Measurements from ENCODE around the gene HOXD8. TPM values are rescaled to one million over a fixed set of nuclear protein-coding genes. Genes with fewer than 3 reads are reported as not detected.

HOXD8 gene
- total and polyA plus RNA-seq, 2 of the 8 experiments (the other 6 are each of a cell fraction or from before 2014, with no cell fraction given), result not detected

DNA sequence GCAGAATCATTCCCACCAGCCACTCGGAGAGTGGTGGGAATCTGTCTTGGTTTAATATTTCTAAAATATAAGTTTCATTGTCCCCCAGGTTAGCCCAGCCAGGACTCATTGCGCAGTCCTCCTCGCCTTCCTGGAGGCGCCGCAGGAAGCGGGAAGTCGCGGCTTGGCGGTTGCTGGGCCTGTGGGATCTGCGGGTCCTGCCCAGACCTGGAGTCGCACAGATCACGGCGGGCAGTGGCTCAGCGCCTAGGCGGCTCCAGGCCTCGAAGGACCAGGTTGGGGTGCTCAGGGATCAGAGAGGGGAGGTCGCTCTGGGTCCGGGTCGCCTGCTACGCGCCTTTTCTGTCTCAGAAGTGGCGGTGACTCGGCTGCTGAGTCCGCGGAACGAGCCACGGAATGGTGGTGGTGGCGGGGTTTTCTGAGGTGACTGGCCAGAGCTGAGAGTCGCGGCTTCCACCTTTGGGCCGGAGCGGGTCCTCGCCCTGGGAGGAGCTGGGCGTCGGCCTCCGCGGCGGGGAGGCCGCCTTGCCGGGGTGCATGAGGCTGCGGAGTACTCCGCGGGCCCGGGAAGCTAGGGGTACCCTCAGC is 30.3 kb downstream of the HOXD8 start:
- Histone ChIP-seq H4K8ac (ENCODE audit: extremely low read depth, insufficient read depth, low read length) (no peak overlapping the region), H3K4me2 (ENCODE audit: insufficient read depth in 1 of 2, low read depth in 2 of 2, low read length in 2 of 2) (peak overlapping the region; percentile 38 to 39; a peak in 2 of 4 replicates), H3K14ac (ENCODE audit: insufficient read length) (no peak overlapping the region), H2AFZ (ENCODE audit: low read length) (no peak overlapping the region), H3K79me1 (ENCODE audit: low read depth, low read length) (no peaks in the 10 kb centered on the region), H4K5ac (ENCODE audit: insufficient read length, low read depth, low read length) (no peak overlapping the region), H2BK120ac (replicated peaks; ENCODE audit: low read depth, low read length) (no peak overlapping the region), H2AK5ac (ENCODE audit: low read depth, low read length) (0 out of 2 replicates have a peak overlapping the region, but pooled peaks have one; percentile 65), H3K36me3 (ENCODE audit: control insufficient read depth in 2 of 4, insufficient read depth in 4 of 4, low read length in 3 of 4) (peaks cover 0 to 10% (median 0%) of the 10 kb centered on the region in 4 experiments; a peak in 1 of 8 replicates), H3K9me3 (ENCODE audit: insufficient read depth in 2 of 2, low read depth in 1 of 2, low read length in 1 of 2) (no peaks in the 10 kb centered on the region), H4K91ac (replicated peaks; ENCODE audit: insufficient read length, low read length) (no peak overlapping the region), H3K4ac (replicated peaks; ENCODE audit: insufficient read length, low read depth, low read length) (no peak overlapping the region), H3K4me1 (replicated peaks in 1 of 4; ENCODE audit: control insufficient read depth in 3 of 4, insufficient read depth in 4 of 4, low read length in 3 of 4) (peaks cover 0 to 12% (median 6%) of the 10 kb centered on the region in 4 experiments; a peak in 5 of 7 replicates), H4K20me1 (replicated peaks in 1 of 2; ENCODE audit: control insufficient read depth in 1 of 2, insufficient read depth in 2 of 2, low read length in 2 of 2) (peaks cover 36 to 44% of the 10 kb centered on the region in 2 experiments), H2BK12ac (ENCODE audit: low read depth, low read length) (no peak overlapping the region; the same call in 1 of the 2 replicates), H3K4me3 (ENCODE audit: extremely low read depth in 1 of 4, insufficient read depth in 2 of 4, low read depth in 3 of 4, low read length in 4 of 4) (peak overlapping the region in 1 of 4 experiments; percentile 28; a peak in 2 of 8 replicates), H3K23me2 (ENCODE audit: low read depth, low read length) (no peaks in the 10 kb centered on the region), H3K18ac (ENCODE audit: extremely low read depth, low read length) (no peak overlapping the region), H3K27me3 (replicated peaks in 1 of 4; ENCODE audit: control insufficient read depth in 3 of 4, extremely low read depth in 1 of 4, insufficient read depth in 3 of 4, low read length in 3 of 4) (peaks cover 99 to 100% (median 100%) of the 10 kb centered on the region in 4 experiments), H3K9ac (replicated peaks in 1 of 4; ENCODE audit: extremely low read depth in 1 of 4, low read depth in 3 of 4, low read length in 3 of 4) (no peak overlapping the region), H2BK5ac (ENCODE audit: low read depth, low read length) (no peak overlapping the region), H3K23ac (ENCODE audit: insufficient read length) (no peak overlapping the region), H3K56ac (replicated peaks; ENCODE audit: insufficient read length, low read depth, low read length) (no peak overlapping the region), H2BK15ac (ENCODE audit: low read length) (0 out of 2 replicates have a peak overlapping the region, but pooled peaks have one; percentile 46), H3K27ac (ENCODE audit: low read depth, low read length) (no peak overlapping the region), H2BK20ac (ENCODE audit: low read length) (no peak overlapping the region), H3K79me2 (ENCODE audit: control insufficient read depth in 1 of 2, insufficient read depth in 2 of 2, low read length in 2 of 2) (no peaks in the 10 kb centered on the region)
- DNase-seq (ENCODE audit: low read depth in 1 of 2, low spot score in 2 of 2) (peak in 1 of 2 experiments; percentile 68), FAIRE-seq (no peak)
- 3% methylated on average over 40 of the region's 44 CpGs; no CpG with 5 or more reads in 1 of the 2 experiments for WGBS, 2 experiments (ENCODE audit: extremely low coverage in 1 of 2, insufficient coverage in 1 of 2, insufficient read length in 1 of 2, insufficient replicate concordance in 2 of 2, low coverage in 1 of 2, low lambda C conversion rate in 2 of 2, missing lambda C conversion rate in 1 of 2)
- ChIA-PET POLR2A (ENCODE audit: partially characterized antibody) (interaction anchor here (0.9 to 1.6 kb wide), 3 partner anchors 11 to 29 kb away, joined by 3 to 7 read pairs (median 3); partner anchors contain the start of gene HOXD1), CTCF (ENCODE audit: partially characterized antibody) (interaction anchor here (0.7 to 3.6 kb wide), 10 partner anchors 9 to 295 kb away, joined by 3 to 26 read pairs (median 4); no protein-coding TSS in a partner anchor)
- TF ChIP-seq TEAD4 (IDR thresholded peaks at IDR 0.05; ENCODE audit: low read depth, low read length) (no peak), ZNF274 (IDR thresholded peaks at IDR 0.05; ENCODE audit: borderline replicate concordance, extremely low read depth, low read length) (no peak), NANOG (IDR thresholded peaks at IDR 0.05; ENCODE audit: insufficient read depth, low read depth, low read length, poor library complexity, severe bottlenecking) (no peak), ASH2L (IDR thresholded peaks at IDR 0.05; ENCODE audit: low read length) (no peak), HDAC2 (IDR thresholded peaks at IDR 0.05; ENCODE audit: borderline replicate concordance in 1 of 2, low read depth in 2 of 2, low read length in 2 of 2) (no peak), MAFK (IDR thresholded peaks at IDR 0.05; ENCODE audit: low read depth, low read length) (no peak), SP1 (IDR thresholded peaks at IDR 0.05; ENCODE audit: low read depth, low read length) (no peak), RNF2 (IDR thresholded peaks at IDR 0.05; ENCODE audit: borderline replicate concordance, low read depth, low read length, missing control alignments, poor library complexity, severe bottlenecking) (peak; percentile 80), BRCA1 (IDR thresholded peaks at IDR 0.05; ENCODE audit: low read depth, low read length) (no peak), CBX8 (IDR thresholded peaks at IDR 0.05; ENCODE audit: borderline replicate concordance, low read depth, low read length) (peak; percentile 72; the same call in 1 of the 2 replicates)
- TF ChIP-seq, protein P1, sequence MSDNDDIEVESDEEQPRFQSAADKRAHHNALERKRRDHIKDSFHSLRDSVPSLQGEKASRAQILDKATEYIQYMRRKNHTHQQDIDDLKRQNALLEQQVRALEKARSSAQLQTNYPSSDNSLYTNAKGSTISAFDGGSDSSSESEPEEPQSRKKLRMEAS (IDR thresholded peaks at IDR 0.05), result no peak
